Stomach (tissue), 9 donors: Measurements from ENCODE around the gene TPO. TPM values are rescaled to one million over a fixed set of nuclear protein-coding genes. Genes with fewer than 3 reads are reported as not detected.
A peak's percentile ranks its signal among the peaks of the same experiment; 100 is the strongest.

Experiments used
- DNase-seq, 2 donors: peaks; one replicate each; pipeline versions ENCODE4 v3.0.0 to v3.0.0-alpha.2; 2013 to 2019
- H3K27ac ChIP-seq, 5 donors: fragments of 200-600 bp in 4 of 5; sonication (generic) in 4 of 5; one replicate each; pipeline ENCODE4 v1.5.1; 2013 to 2019; ENCODE audit warnings: mild to moderate bottlenecking in 1 of 5, moderate library complexity in 1 of 5
- H3K27me3 ChIP-seq, 3 donors: fragments of 200-600 bp; sonication (generic); one replicate each; pipeline ENCODE4 v1.5.1; 2017 to 2019; ENCODE audit warnings: mixed run types in 1 of 3
- H3K36me3 ChIP-seq, 4 donors: fragments of 200-600 bp; sonication (generic); 1 replicate in 3 of 4; 2 replicates in 1 of 4; pipeline ENCODE4 v1.5.1; 2016 to 2019
- H3K4me1 ChIP-seq, 4 donors: fragments of 200-600 bp; sonication (generic); one replicate each; pipeline ENCODE4 v1.5.1; 2016 to 2019
- H3K4me3 ChIP-seq, 4 donors: fragments of 200-600 bp; sonication (generic) in 3 of 4; one replicate each; pipeline ENCODE4 v1.5.1; 2016 to 2019; ENCODE audit warnings: mild to moderate bottlenecking in 1 of 4
- H3K9me3 ChIP-seq, 4 donors: fragments of 200-600 bp; sonication (generic); one replicate each; pipeline ENCODE4 v1.5.1; 2016 to 2019
- CTCF ChIP-seq, 7 experiments: fragments of 450-650 bp in 4 of 7; fragments of 200-600 bp in 3 of 7; sonication (generic) in 3 of 7; IDR thresholded peaks; one replicate each; pipeline ENCODE4 v1.5.1; 2016 to 2019; ENCODE audit warnings: antibody characterized with exemption in 7 of 7, control low read depth in 2 of 7, mild to moderate bottlenecking in 1 of 7
- EP300 ChIP-seq: sonication (generic); formaldehyde crosslinking; IDR thresholded peaks from one replicate; pipeline ENCODE4 v1.6.1; 2017; ENCODE audit warnings: antibody characterized with exemption
- POLR2A ChIP-seq, 4 donors: fragments of 450-650 bp; IDR thresholded peaks; one replicate each; pipeline ENCODE4 v1.6.1; 2016; ENCODE audit warnings: antibody characterized with exemption in 4 of 4, control low read depth in 2 of 4, mild to moderate bottlenecking in 1 of 4, moderate library complexity in 1 of 4
- POLR2AphosphoS5 ChIP-seq, 3 donors: sonication (generic); formaldehyde crosslinking; IDR thresholded peaks; one replicate each; pipeline ENCODE4 v1.6.1; 2016; ENCODE audit warnings: antibody characterized with exemption in 3 of 3
- WGBS, 5 donors: extraction: QIAGEN DNeasy Blood & Tissue Kit in 3 of 5; methylation state at CpG; one replicate each; pipeline versions ENCODE4 v1.1.5 to v1.1.7; 2013 to 2018; 5-methylcytosine and 5-hydroxymethylcytosine counted together
- intact Hi-C: fragments of 100-400 bp; cut with DNase I; formaldehyde crosslinking; loops from one replicate; pipeline ENCODE4 v1.15.1; 2023; ENCODE audit warnings: low total_unique reads
- polyA plus RNA-seq, 3 donors: library from polyadenylated mRNA; stranded (reverse); fragments of 200-250 nt; gene quantifications; one replicate each; pipeline ENCODE4 v1.2.3, GENCODE V29; 2013
- total RNA-seq, 5 donors: library from RNA; depleted of rRNA; stranded (reverse); fragments of >200 nt; gene quantifications; one replicate each; pipeline versions ENCODE4 v1.1.0 to v1.2.3, GENCODE V29; 2014 to 2016
- donor health status: healthy with polysubstance abuse.
- donor health status: Bipolar disorder and iron deficiency.
- donor health status: healthy.

Gene TPO
- total and polyA plus RNA-seq, 8 donors, result 0.37 to 92.4 (median 4.3) TPM

GRCh38 chr2:1588051-1588977, 175.1 kb downstream of the TPO start:
- H3K9me3 ChIP-seq, result no peaks in the 10 kb centered on the region
- H3K4me1 ChIP-seq, result peaks cover 4 to 21% (median 16%) of the 10 kb centered on the region in 4 donors
- WGBS, 5 donors, result 80 to 86% (median 82%) methylated on average over 27 of the region's 27 CpGs
- no peak overlapping the region for H3K27ac ChIP-seq
- H3K4me3 ChIP-seq, result no peak overlapping the region
- intact Hi-C loops, result no loop called here
- peaks cover 0 to 70% (median 12%) of the 10 kb centered on the region in 3 donors for H3K27me3 ChIP-seq
- TF ChIP-seq POLR2A (IDR thresholded peaks at IDR 0.05) (no peak), EP300 (no peak), POLR2AphosphoS5 (IDR thresholded peaks at IDR 0.05) (no peak), CTCF (IDR thresholded peaks at IDR 0.05) (no peak)
- no peaks in the 10 kb centered on the region for H3K36me3 ChIP-seq
- DNase-seq, result no peak

- intact Hi-C loops, result no loop called here
Observed at GRCh38 chr2:1588978-1589621, 175.8 kb downstream of the TPO start.

GRCh38 chr2:1590596-1591460, 177.6 kb downstream of the TPO start:
- Histone ChIP-seq H3K36me3 (no peaks in the 10 kb centered on the region), H3K4me3 (no peak overlapping the region), H3K4me1 (peaks cover 4 to 23% (median 17%) of the 10 kb centered on the region in 4 donors), H3K27ac (peak overlapping the region in 1 of 5 donors; percentile 37), H3K27me3 (peaks cover 0 to 60% (median 12%) of the 10 kb centered on the region in 3 donors), H3K9me3 (no peaks in the 10 kb centered on the region)
- intact Hi-C loops, result no loop called here
- 59 to 68% (median 65%) methylated on average over 17 to 18 of the region's 18 CpGs for WGBS, 5 donors
- peak in 1 of 2 donors; percentile 49 for DNase-seq
- TF ChIP-seq CTCF (IDR thresholded peaks at IDR 0.05) (no peak), POLR2A (IDR thresholded peaks at IDR 0.05) (no peak)

More at GRCh38 chr2:1588978-1589621, 175.8 kb downstream of the TPO start:
- H3K4me3 ChIP-seq, result no peak overlapping the region
- H3K36me3 ChIP-seq, result no peaks in the 10 kb centered on the region
- H3K27ac ChIP-seq, result no peak overlapping the region
- H3K27me3 ChIP-seq, result peaks cover 0 to 69% (median 12%) of the 10 kb centered on the region in 3 donors
- peak in 1 of 2 donors; percentile 26 for DNase-seq
- H3K4me1 ChIP-seq, result peaks cover 4 to 23% (median 17%) of the 10 kb centered on the region in 4 donors
- whole genome bisulfite sequencing, 5 donors, result 59 to 76% (median 69%) methylated on average over 5 to 15 of the region's 15 CpGs
- no peaks in the 10 kb centered on the region for H3K9me3 ChIP-seq
- no peak for TF ChIP-seq EP300
- TF ChIP-seq CTCF (IDR thresholded peaks at IDR 0.05), result no peak
- TF ChIP-seq POLR2AphosphoS5 (IDR thresholded peaks at IDR 0.05), result no peak
- no peak for TF ChIP-seq POLR2A (IDR thresholded peaks at IDR 0.05)

GRCh38 chr2:1591461-1591770, 178.2 kb downstream of the TPO start:
- intact Hi-C loops, result no loop called here
- H3K27ac ChIP-seq, result peak overlapping the region in 2 of 5 donors; percentile 37 to 51
- peak in 1 of 2 donors; percentile 46 for DNase-seq
- H3K27me3 ChIP-seq, result peaks cover 0 to 56% (median 12%) of the 10 kb centered on the region in 3 donors
- H3K4me1 ChIP-seq, result peaks cover 4 to 23% (median 17%) of the 10 kb centered on the region in 4 donors
- no peaks in the 10 kb centered on the region for H3K36me3 ChIP-seq
- TF ChIP-seq POLR2A (IDR thresholded peaks at IDR 0.05) (no peak), POLR2AphosphoS5 (IDR thresholded peaks at IDR 0.05) (no peak), EP300 (no peak), CTCF (IDR thresholded peaks at IDR 0.05) (no peak)
- WGBS, 5 donors, result 54 to 71% (median 56%) methylated on average over 14 to 16 of the region's 16 CpGs
- no peaks in the 10 kb centered on the region for H3K9me3 ChIP-seq
- peak overlapping the region in 1 of 4 donors; percentile 3 for H3K4me3 ChIP-seq
